HG02885 (cell line): ENCODE results near the gene SLC9B2.

Experiments used
- ATAC-seq: cut with Tn5 transposase; IDR thresholded peaks from one replicate; pipeline ENCODE4 v1.9.1; 2021; ENCODE audit warnings: mild to moderate bottlenecking; ENCODE audit not compliant: unreplicated experiment, poor library complexity

SLC9B2 gene

DNA sequence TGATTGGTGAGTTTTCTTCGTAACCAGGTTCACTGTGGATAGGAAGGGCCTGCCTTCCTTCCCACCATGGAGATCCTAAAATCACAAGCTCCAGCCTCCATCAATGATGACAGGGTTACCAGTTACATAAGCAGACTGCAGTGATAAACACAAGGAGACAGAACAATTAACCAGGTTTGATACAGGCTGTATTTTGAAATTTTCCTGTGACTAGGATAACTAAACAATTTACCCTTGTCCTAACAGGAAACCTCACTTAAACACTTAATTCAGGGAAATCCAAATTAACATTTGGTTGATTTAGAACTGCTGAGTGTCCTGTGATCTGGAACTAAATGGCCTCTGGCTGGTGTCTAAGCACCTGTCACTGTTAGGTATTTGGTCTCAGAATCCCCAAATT is 3.1 kb upstream of the SLC9B2 start:
- ATAC-seq = no peak

DNA sequence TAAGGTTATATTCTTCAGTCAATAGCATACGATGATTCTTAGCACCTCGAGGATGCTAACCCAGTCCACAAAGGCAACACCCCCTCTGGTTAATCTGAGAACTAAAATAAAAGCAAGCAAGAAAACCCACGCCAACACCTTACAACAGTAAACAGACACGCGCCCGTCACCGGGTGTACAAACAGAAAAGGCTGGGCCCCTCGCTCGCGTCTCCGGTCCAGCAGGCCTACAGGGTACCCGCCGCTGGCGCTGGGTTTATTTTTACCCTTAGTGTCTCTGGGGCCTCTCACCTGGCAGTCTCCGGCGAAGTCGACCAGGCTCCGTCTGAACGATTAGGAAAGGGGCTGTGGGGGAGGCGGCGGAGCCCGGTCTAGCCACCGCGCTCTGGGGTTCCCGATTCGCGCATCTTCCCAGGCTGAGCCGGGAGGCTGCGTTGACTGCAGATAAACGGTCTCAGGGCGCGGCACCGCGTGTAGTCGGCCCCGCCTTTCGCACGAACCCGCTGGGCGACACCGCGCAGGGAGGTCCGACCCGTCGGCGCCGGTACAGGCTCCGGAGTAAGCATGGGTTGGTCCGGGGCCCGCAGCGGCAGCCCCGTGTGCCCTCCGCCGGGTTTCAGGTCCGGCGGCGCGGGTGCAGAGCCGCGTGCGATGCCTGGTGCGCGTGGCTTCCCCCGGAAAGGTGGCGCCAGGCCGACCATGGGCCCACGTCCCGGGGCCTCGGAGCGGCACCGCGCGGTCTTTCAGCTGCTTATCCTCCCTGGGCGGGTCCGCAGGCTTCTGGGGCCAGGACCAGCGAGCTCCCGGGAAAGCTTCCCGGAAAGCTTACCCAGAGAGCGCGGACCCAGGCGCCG is 441 bp downstream of the SLC9B2 start:
- peak; percentile 60 for ATAC-seq

DNA sequence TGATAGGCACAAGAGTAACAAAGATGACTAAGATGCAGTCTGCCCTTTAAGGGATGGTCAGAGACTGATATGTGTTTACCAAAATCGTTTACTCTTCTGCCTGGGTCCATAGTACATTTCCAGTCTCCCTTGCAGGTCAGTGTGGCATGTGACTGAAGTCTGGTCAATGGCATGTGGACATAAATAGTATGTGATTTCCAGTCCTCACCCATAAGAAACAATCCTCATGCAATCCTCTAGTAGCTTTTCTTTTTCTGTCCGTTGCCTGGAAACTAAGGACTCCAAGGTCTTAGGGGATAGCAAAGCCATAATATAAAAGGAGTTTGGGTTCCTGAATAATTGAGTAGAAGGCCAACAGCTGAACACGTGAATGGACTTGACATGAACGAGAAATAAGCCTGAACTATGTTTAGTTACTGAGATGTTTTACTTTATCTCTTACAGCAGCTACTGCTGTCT is 1.1 kb downstream of the SLC9B2 start:
- ATAC-seq = no peak

DNA sequence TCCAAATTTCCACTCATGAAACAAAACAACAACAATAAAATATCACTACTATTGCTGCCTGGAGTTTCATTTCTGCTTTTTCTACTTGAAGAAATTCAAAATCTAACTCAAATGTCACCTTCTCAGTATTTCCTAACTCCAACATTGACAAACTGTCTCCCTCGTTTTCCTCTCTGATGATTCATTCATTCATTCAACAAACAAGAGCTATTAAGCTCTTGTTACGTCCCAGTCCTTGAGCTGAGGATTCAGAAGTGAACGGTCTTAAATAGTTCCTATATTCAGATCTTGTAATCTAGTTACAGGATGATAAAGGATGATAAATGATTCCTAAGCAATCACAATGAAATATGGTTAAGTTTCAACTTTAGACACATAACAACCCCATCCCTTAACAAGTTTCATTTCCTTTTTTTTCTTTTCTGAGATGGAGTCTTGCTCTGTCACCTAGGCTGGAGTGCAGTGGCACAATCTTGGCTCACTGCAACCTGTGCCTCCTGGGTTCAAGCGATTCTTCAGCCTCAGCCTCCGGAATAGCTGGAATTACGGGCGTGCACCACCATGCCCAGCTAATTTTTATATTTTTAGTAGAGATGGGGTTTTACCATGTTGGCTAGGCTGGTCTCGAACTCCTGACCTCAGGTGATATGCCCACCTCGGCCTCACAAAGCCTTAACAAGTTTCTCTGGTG is 1.7 kb downstream of the SLC9B2 start:
- peak; percentile 35 for ATAC-seq

DNA sequence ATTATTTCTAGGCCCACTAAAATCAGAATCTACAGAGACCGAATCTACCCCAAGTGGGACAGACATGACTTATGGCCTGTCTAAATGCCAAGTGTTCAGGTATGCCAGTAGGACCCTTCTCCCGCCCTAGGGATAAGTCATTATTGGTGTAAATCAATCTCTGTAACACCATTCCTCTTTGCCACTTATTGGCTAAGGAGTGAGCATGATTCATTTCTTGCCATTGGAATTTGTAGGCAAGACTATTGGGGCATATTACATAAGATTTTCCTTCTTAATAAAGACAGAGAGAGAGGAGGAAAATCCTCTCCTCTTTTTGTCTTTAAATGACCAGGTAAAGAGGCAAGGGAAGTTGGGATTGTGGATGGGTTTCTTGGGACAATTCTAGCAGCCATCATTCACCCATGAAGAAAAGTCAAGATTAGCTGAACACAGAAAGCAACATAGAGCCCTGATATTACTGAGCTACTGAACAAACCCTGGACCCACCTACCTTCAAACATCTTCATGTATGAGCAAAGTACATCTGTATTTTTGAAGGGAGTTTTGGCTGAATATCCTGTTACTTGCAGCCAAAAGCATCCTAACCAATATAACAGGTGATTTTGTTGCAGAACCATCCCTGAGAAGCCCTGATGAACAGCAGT is 2.6 kb downstream of the SLC9B2 start:
- no peak for ATAC-seq

DNA sequence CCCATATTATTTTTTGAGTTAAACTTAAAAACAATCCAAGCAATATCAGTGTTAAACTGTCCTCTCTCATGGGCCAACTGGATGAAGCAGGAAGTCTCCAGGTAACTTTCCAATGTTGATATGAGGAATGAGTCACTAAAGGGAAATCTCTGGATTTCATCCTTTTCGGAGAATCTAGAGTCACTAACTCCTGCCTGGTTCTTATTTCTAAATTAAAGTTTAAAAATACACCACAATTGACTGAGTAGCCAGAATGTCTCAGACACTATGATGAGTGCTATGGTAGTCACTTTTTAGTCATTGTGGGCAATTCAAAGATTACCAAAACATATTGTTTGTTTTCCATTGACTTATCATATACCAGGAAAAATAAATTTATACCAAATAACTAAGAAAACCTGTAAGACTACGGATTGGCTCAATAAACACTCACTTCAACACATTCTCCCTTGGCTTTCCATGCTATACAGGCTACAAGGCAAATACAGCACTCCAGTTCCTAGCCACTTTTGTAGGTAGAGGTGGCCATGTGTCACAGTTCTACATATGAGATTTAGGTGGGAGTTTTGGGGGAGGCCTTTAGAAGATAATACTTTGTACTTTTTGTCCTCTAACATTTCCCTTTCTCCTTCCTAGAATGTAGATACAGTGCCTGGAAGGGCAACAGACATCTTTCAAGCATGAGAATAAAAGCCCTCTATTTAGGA is 8.6 kb downstream of the SLC9B2 start:
- ATAC-seq = no peak

DNA sequence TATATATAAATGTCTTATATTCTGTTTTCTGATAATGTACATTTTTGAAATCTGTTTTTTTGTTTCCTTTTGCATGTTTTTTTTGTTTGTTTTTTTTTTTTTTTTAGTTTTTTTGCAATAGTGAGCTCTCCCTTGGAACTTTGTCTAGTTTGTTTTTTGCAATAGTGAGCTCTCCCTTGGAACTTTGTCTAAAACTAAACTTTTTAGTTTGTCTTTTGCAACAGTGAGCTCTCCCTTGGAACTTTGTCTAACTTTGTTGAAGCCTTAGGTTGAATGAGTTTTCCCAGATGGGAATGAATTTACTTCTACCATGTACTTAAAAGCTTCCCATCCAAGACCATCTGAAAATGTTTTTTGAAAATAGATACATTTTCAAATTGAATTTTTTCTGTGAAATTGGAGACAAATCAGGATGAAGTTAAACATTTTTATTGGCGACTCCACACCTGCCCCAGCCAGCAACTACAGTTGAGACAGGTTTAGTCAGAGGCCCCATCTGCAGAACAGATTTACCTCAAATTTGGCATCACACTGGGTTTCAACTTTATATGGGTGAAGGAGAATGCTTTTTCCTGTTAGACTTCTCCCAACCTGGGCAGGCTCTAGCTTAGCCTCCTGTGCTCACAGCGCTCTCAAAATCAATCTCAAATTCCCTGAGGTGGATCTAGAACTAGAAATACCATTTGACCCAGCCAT is 16.0 kb downstream of the SLC9B2 start:
- no peak for ATAC-seq

DNA sequence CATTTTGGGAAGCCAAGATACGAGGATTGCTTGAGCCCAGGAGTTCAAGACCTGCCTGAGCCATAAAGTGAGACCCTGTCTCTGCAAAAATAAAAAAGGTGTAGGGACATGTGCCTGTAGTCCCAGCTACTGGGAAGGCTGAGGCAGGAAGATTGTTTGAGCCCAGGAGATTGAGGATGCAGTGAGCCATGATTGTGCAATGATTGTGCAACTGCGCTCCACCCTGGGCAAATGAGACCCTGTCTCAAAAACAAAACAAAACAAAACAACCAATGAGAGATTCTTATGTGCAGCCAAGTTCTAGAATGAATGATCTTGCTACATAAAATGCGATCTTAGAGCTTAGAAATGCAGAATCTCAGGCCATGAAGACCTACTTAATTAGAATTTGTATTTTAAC is 22.5 kb downstream of the SLC9B2 start:
- no peak for ATAC-seq

DNA sequence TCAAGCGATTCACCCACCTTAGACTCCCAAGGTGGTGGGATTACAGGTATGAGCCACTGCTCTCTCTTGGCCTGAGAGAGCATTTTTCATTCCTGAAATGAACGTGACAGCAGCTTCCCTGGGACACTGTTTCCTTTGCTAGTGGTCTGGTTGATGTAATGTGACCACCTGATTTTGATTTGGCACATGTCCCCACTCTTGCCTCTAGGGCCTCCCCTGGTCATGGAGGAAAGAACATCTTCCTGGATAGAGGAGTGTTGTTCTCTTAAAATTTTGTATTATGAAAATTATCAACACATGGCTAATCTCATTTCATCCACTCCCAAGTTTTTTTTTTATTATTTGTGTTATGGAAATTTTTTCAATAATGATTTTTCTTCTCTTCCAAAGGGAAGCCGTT is 23.8 kb downstream of the SLC9B2 start:
- ATAC-seq = no peak

DNA sequence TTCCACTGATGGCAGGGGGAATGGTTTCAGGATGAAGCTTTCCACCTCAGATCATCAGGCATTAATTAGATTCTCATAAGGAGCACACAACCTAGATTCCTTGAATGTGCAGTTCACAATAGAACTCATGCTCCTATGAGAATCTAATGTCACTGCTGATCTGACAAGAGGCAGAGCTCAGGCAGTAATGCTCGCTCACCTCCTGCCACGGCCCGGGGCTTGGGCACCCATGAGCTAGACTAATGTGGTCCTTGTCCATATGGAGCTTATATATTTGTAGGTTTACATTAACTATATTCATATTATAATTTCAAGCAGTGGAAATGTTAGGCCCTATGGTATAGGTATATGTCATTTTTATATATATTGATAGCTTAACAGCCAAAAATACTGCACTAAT is 24.4 kb downstream of the SLC9B2 start:
- ATAC-seq = no peak

DNA sequence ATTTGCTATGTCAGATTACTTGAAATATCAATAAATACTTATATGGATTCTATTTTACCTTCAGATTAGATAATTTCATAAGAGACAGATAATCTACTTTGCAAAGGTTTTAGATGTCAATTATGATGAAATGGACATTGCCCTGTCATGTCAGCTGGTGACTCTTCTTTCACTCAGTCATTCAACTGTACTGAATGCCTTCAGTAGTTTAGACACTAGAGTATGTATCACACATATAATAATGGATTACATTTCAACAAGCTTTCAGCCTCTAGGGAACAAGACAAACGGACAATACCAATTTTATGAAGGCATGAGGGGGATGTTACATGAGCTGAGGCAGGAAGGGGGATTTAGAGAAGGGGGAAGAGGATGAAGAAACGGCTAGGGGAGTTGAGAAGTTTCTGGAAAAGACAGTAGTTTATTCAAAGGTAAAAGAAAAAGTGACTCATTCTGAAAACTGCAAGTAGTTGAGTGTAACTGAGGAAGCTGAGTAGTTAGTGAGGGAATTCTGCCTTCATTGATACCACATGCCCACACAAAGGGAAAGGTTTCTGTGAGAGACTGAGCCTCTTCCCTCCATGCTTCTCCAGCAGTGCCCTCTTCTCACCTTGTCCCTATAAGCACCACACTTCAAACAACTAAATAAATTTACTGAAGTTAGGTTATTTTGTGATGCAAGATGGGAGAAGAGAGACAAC is 25.7 kb downstream of the SLC9B2 start:
- no peak for ATAC-seq

DNA sequence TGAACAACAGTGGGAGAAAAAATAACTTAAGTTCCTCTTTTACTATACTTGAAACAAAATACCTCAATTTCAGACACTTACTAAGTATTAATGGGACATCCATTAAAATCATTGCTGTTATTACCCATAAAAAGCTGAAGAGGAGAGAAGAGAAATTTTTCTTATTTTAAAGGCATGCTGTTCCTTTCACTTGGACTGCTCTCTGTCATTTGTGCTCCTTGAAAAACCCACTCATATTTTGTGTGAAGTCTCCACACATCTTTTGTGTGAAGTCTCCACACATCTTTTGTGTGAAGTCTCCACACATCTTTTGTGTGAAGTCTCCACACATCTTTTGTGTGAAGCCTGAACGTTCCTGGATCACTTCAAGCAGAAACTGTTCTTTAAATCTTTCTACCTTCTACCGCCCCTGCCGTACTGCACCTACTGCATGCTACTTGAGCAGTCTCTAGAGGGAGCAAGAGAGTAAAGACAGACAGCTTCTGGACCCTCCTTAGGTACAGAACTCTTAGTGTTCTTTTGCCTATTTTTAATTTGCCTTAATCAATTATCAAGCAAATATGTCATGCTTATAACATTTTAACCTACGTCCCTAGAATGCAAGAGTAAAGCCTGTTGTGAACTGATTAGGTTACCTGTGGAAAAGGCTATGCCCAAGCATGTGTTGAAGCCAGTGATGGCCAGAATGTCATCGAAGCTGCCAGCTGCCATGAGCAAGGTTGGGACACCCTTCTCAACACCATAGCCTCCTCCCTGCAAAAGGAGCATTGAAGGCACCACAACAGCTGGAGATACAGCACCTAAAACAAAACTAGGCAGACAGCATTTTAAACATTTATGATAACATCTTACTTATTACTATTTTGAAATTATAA is 29.9 kb downstream of the SLC9B2 start:
- peak; percentile 98 for ATAC-seq

DNA sequence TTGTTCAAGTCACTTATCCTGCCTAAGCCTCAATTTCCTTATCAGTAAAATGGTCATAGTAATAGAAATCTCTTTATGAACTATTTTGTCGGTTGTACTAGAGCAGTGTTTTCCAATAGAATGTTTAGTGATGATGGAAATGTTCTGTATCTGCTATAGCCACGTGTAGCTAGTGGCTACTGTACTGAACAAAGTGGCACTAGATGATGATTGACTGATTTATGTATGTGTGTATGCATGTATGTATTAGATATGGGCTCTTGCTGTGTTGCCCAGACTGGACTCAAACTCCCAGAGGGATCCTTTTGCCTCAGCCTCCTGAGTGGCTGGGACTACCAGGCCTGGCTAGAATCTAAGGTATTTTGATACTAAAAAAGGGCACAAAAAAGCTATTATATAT is 32.4 kb downstream of the SLC9B2 start:
- ATAC-seq = no peak

DNA sequence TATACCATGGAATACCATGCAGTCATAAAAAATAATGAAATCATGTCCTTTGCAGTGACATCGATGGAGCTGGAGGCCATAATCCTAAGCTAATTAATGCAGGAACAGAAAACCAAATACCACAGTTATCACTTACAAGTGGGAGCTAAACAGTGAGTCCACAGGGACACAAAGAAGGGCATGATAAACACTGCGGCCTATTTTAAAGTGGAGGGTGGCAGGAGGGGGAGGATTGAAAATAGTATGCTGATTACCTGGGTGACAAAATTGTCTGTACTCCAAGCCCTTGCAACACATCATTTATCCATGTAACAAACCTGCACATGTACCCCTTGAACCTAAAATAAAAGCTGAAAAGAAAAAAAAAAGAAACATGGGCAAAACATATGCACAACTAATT is 40.4 kb downstream of the SLC9B2 start:
- no peak for ATAC-seq

DNA sequence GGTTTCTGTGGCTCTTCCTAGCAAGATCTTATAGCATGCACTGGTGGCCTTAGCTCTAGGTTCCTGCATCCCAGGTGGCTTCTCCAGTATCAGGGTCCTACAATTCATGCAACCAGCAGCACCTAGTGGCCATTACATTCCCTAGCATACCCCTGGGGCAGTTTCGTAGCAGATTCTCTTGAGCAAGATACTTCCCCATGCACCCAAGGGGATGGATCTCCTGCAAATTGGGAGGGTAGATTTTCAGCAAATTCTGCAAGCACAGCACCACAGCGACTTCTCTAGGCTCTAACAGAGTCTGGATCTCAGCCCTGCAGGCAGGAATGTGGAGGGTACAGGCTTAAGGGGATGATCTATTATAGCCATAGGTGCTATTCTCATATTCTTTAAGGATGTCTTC is 44.0 kb downstream of the SLC9B2 start:
- peak; percentile 75 for ATAC-seq

DNA sequence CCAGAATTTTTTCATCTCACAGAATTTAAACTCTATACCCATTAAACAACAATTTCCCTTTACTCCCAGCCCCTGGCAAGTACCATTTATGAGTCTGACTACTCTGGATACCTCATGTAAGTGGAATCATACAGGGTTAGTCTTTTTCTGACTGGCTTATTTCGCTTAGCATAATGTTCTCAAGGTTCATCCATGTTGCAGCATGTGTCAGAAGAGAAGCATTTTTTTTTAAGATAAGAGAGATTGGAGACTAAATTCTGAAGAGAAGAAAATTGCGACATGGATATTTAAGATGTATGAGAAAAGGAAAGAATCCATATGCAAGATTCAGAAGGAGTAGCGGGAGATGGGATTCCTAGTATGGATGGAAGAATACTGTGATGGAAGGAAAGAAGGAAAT is 45.8 kb downstream of the SLC9B2 start:
- ATAC-seq = no peak

DNA sequence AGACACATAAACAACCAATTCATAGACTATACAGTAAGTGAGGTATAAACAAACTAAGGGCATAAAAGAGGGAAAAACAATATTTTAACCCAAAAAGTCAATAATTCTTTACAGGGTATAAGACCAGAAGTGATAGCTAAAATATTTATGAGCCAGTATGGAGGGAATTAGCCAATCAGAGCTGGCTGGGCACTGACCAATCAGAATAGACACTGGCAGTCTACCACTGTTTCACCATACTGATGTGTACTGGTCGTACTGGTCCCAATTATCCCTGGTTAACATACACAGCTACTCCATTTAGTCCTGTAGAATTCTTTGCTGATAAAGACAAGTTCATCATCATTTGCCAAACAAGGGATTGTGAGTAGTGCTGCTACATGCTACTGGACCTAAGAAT is 47.3 kb downstream of the SLC9B2 start:
- no peak for ATAC-seq

DNA sequence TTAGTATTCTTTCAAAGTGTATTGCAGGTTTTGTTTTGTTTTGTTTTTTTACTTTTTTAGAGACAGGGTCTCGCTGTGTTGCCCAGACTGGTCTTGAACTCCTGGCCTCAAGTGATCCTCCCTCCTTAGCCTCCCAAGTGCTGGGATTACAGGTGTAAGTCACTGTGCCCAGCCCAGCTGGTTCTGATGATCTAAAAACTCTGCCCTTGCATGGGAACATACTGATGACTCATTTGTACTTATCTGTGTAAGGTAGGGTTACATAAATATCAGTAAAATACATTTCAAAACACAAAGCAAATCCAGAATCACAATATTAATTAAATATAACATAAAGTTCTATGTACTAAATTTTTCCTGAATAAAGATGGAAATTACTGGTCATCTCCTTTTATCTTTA is 49.7 kb downstream of the SLC9B2 start:
- ATAC-seq = no peak

DNA sequence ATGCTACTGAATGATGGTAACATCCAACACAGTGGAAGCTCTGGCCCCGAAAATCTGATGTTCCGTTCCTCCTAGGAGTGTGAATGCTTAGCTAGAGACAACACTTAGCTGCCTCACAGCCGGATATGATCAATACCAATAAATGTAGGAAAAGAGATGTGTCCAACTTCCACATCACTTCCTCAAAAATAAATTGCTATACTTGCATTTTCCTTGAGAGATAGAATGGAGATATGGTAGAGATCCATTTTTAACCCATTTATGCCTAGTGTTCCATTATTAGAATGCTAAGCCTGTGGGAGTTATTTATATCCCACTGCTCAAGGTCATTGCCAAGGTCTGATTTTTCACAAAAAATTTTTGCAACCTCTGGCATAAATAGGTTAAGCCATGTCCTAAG is 51.6 kb downstream of the SLC9B2 start:
- ATAC-seq = no peak
